B cell (primary cell): ENCODE data around the gene TAX1BP1.

Experiments used
- CTCF ChIP-seq: fragments of 200-600 bp; IDR thresholded peaks from one replicate; pipeline ENCODE4 v1.8.0; 2022; ENCODE audit warnings: antibody characterized with exemption, mild to moderate bottlenecking
- EZH2 ChIP-seq: IDR thresholded peaks from 2 replicates; pipeline ENCODE4 v1.6.1; 2012; ENCODE audit warnings: borderline replicate concordance, low read depth, mild to moderate bottlenecking, moderate library complexity, low read length; ENCODE audit not compliant: insufficient read depth, poor library complexity, severe bottlenecking

GRCh38 chr7:27846388-27846787 lies 106.4 kb downstream of the TAX1BP1 start:
- TF ChIP-seq CTCF, result no peak
- TF ChIP-seq EZH2, result no peak
